Hematopoietic multipotent progenitor cell treated with erythropoietin and hydrocortisone succinate and interleukin-3 and kit ligand, for 4 days (in vitro differentiated cells): Measurements from ENCODE around the gene MICOS13.

Experiments
- DNase-seq: peaks from one replicate; pipeline ENCODE4 v3.0.0-alpha.2; 2015

Gene MICOS13

GRCh38 chr19:5665781-5666513, 14.4 kb downstream of the MICOS13 start:
- no peak for DNase-seq

DNA sequence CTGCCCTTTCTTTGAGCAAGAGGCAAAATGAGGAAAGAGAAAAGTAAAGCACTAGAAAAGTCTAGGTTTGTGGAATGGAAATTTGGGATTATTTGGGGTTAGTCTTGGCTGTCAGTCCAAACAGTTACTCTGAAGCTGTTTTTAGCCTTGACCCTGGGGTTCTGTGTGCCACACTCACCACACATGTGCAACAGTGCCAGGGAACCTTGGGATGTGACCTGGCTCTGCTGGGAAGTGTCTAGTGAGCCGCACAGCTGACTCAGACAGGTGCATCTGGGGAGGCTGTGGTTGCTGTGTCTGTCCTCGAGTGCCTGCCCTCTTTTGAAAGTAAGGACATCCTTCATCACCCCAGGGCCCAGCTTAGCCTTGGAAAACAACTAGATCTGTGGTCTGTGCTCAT, 15.8 kb downstream of the MICOS13 start:
- no peak for DNase-seq

- no peak for DNase-seq
These were observed 16.4 kb downstream of the MICOS13 start for GRCh38 chr19:5663904-5664303.

DNA sequence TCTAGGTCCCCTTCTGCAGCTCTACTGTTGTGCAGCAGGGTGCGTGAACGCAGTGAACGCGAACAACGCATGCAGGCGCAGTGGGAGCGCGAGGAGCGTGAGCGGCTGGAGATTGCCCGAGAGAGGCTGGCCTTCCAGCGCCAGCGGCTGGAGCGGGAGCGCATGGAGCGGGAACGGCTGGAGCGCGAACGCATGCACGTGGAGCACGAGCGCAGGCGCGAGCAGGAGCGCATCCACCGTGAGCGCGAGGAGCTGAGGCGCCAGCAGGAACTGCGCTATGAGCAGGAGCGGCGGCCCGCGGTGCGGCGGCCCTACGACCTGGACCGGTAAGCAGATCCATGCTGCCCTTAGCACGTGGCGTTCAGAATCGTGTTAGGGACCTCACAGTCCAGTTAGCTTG, 18.8 kb downstream of the MICOS13 start:
- no peak for DNase-seq

- no peak for DNase-seq
These were observed 24.9 kb downstream of the MICOS13 start for GRCh38 chr19:5655412-5655811.

GRCh38 chr19:5654931-5655330, 25.4 kb downstream of the MICOS13 start:
- DNase-seq = no peak

DNA sequence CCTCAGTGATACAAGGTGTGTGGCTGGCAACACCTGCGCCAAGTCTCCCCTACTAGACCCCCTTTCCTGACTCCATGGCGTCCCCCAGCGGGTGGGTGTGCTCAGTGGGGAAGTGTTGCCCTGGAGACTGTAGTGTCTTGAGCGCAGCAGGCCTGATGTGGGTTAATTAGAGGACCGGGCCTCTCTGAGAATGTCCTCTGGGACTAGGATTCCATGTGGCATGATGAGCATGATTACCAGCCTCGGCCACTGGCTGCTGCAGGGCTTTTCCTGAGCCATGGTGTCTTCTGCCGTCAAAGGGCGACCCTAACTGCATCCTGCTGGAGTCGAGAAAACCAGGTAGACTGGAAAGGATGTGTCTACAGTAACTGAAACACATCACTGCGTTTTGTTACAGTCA, 28.1 kb downstream of the MICOS13 start:
- no peak for DNase-seq

GRCh38 chr19:5651361-5651760, 29.0 kb downstream of the MICOS13 start:
- no peak for DNase-seq

DNA sequence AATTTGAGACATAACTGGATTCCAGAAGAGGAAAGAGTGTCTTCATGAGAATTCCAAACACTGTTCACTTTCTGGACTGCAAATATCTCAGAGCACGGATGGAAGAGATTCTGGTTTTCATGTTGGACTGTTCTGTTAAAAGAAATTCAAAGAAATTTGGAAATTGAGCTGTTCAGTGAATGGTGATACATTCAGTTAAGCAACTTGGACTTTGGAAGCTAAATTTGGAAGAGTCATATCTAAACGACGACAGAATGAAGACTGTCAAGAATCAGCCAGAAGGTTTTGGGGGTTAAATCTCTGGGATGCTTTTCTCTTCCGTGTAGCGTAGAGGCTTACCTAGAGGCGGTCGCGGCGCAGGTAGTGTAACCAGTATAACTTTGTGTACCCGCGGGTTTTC, 31.9 kb downstream of the MICOS13 start:
- DNase-seq = no peak

- no peak for DNase-seq
These were observed 33.6 kb downstream of the MICOS13 start for GRCh38 chr19:5646703-5647102.

DNA sequence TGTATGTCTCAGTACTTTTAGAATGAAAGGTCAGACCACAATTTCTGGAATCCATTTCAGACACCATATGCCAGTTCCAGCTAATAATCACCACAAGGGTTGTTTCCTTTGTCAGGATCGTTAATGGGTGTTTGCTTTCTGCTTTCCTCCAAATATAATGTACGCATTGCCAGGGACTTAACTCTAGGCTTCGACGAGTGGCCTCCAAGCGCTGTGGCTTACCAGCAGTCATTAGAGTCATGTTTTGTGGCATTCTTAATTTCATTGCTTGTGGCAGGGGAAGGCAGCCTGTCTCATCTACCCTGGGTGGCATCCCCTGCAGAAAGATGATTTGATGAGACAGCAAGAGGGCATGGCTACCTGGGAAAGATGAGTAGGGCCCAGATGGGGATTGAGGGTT, 34.9 kb downstream of the MICOS13 start:
- DNase-seq = no peak

- DNase-seq = no peak
These were observed 36.3 kb downstream of the MICOS13 start for GRCh38 chr19:5644037-5644436.

GRCh38 chr19:5643060-5643459, 37.3 kb downstream of the MICOS13 start:
- no peak for DNase-seq

DNA sequence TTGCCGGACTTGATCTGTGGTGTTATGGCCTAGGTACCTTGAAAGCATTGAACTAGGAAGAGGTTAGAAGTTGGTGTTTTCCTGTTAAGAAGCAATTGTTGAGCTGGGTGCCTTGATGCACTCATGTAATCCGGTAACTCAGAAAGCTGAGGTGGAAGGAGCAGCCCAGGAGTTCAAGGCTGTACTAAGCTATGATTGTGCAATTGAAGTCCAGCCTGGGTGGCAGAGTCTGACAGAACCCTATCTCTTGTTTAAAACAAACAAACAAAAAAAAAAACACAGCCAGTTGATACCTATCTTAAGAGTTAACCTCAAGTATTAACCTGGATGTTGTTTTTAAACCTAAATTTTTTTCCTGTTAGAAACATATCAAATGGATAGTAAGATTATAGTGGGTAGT, 38.1 kb downstream of the MICOS13 start:
- no peak for DNase-seq

GRCh38 chr19:5641171-5641570, 39.1 kb downstream of the MICOS13 start:
- no peak for DNase-seq

- DNase-seq = no peak
These were observed 42.3 kb downstream of the MICOS13 start for GRCh38 chr19:5637971-5638370.

- DNase-seq = no peak
These were observed 44.9 kb downstream of the MICOS13 start for GRCh38 chr19:5635427-5635826.

DNA sequence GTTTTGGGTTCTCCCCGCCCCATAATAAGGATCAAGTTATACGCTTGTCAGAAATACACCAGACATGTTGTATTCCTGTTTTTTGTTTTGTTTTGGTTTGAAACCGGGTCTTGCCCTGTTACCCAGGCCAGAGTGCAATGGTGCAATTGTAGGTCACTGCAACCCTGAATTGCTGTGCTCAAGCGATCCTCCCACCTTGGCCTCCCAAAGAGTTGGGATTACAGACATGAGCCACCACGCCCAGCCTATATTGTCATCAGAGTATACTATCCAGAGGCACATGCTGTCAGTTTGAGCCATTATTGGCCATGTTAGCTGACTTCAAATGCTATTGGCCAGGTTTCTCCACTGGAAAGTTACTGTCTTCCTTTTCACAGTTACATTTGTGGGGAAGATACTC, 47.7 kb downstream of the MICOS13 start:
- no peak for DNase-seq

DNA sequence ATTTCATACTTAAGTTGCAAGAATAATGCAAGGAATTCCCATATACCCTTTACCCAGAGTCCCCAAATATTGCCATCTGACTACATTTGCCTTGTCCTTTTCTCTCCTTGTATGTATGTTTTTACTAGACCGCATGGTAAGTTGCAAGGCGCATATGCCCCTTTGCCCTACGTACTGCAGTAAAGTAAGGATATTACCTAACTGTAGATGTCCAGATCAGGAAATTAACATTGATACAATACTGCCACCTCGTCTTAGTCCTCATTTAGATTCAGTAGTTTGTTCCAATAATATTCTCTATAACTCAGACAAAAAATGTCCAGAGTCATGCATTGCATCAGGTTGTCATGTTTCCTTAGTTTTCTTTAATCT, 48.1 kb downstream of the MICOS13 start:
- no peak for DNase-seq

GRCh38 chr19:5631567-5632240, 48.6 kb downstream of the MICOS13 start:
- DNase-seq = no peak

GRCh38 chr19:5628919-5629481, 51.3 kb downstream of the MICOS13 start:
- peak; percentile 79 for DNase-seq

GRCh38 chr19:5628461-5628860, 51.9 kb downstream of the MICOS13 start:
- DNase-seq = no peak
